ENCODE results near the gene LSAMP. TPM values are rescaled to one million over a fixed set of nuclear protein-coding genes. Genes with fewer than 3 reads are reported as not detected.

The LSAMP gene
- total and polyA plus RNA-seq, 2 donors (not counting 1 experiment from before 2014, with no cell fraction given): not detected

- ATAC-seq (ENCODE audit: low read depth): no peak
- Histone ChIP-seq H3K27ac (ENCODE audit: low read length in 2 of 2) (no peak overlapping the region), H3K36me3 (replicated peaks in 1 of 2; ENCODE audit: control extremely low read depth in 1 of 2, control insufficient read depth in 1 of 2, extremely low read depth in 1 of 2, insufficient read depth in 2 of 2, low read length in 1 of 2) (no peaks in the 10 kb centered on the region), H4K20me1 (ENCODE audit: control insufficient read depth, insufficient read depth, low read length, poor library complexity, severe bottlenecking) (no peaks in the 10 kb centered on the region), H2AFZ (ENCODE audit: insufficient read depth, low read depth, low read length, poor library complexity, severe bottlenecking) (no peak overlapping the region), H3K4me2 (replicated peaks; ENCODE audit: low read depth, low read length, poor library complexity, severe bottlenecking) (no peak overlapping the region), H3K4me1 (ENCODE audit: control insufficient read depth in 2 of 2, insufficient read depth in 2 of 2, low read length in 2 of 2) (no peaks in the 10 kb centered on the region), H3K9ac (ENCODE audit: low read length) (no peak overlapping the region), H3K9me3 (ENCODE audit: control extremely low read depth in 1 of 3, control insufficient read depth in 2 of 3, insufficient read depth in 1 of 3, low read length in 2 of 3) (no peaks in the 10 kb centered on the region), H3K4me3 (ENCODE audit: control extremely low read depth in 1 of 5, extremely low read depth in 1 of 5, insufficient read depth in 1 of 5, low read depth in 2 of 5, low read length in 4 of 5) (no peak overlapping the region), H3K27me3 (replicated peaks in 1 of 4; ENCODE audit: control extremely low read depth in 1 of 4, control insufficient read depth in 3 of 4, insufficient read depth in 4 of 4, low read length in 3 of 4) (no peaks in the 10 kb centered on the region), H3K79me2 (ENCODE audit: control insufficient read depth, insufficient read depth, low read length) (no peaks in the 10 kb centered on the region)
- ChIA-PET CTCF (no interaction called here), POLR2A (no interaction called here)
- no peak for TF ChIP-seq EZH2 (IDR thresholded peaks at IDR 0.05; ENCODE audit: borderline replicate concordance, insufficient read depth, low read depth, low read length, poor library complexity, severe bottlenecking)
- TF ChIP-seq, protein P1, sequence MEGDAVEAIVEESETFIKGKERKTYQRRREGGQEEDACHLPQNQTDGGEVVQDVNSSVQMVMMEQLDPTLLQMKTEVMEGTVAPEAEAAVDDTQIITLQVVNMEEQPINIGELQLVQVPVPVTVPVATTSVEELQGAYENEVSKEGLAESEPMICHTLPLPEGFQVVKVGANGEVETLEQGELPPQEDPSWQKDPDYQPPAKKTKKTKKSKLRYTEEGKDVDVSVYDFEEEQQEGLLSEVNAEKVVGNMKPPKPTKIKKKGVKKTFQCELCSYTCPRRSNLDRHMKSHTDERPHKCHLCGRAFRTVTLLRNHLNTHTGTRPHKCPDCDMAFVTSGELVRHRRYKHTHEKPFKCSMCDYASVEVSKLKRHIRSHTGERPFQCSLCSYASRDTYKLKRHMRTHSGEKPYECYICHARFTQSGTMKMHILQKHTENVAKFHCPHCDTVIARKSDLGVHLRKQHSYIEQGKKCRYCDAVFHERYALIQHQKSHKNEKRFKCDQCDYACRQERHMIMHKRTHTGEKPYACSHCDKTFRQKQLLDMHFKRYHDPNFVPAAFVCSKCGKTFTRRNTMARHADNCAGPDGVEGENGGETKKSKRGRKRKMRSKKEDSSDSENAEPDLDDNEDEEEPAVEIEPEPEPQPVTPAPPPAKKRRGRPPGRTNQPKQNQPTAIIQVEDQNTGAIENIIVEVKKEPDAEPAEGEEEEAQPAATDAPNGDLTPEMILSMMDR (IDR thresholded peaks at IDR 0.05): no peak
- intact Hi-C loops (cut with micrococcal nuclease): no loop called here
- no peak overlapping the region for H3K4me3 Mint-ChIP-seq
- no peaks in the 10 kb centered on the region for H3K9me3 Mint-ChIP-seq (ENCODE audit: insufficient read depth)
- DNase-seq: no peak
- no peak overlapping the region for H3K27ac Mint-ChIP-seq
- no CpG with 5 or more reads among the region's 2 CpGs for WGBS (ENCODE audit: insufficient coverage)
- H3K27me3 Mint-ChIP-seq: no peaks in the 10 kb centered on the region
- H3K4me1 Mint-ChIP-seq: no peaks in the 10 kb centered on the region
Observed at GRCh38 chr3:116270056-116270455, 175.2 kb downstream of the LSAMP start.

GRCh38 chr3:116267116-116267515 lies 178.2 kb downstream of the LSAMP start:
- CTCF ChIA-PET: no interaction called here
- no peaks in the 10 kb centered on the region for H3K4me1 Mint-ChIP-seq
- DNase-seq (no peak), ATAC-seq (ENCODE audit: low read depth) (no peak)
- no peak overlapping the region for H2AFZ ChIP-seq (ENCODE audit: insufficient read depth, low read depth, low read length, poor library complexity, severe bottlenecking)
- H3K27me3 ChIP-seq (replicated peaks in 1 of 4; ENCODE audit: control extremely low read depth in 1 of 4, control insufficient read depth in 3 of 4, insufficient read depth in 4 of 4, low read length in 3 of 4): no peaks in the 10 kb centered on the region
- no peak overlapping the region for H3K27ac ChIP-seq (ENCODE audit: low read length in 2 of 2)
- H3K27ac Mint-ChIP-seq: no peak overlapping the region
- H3K9ac ChIP-seq (ENCODE audit: low read length): no peak overlapping the region
- WGBS (ENCODE audit: insufficient coverage): 86% methylated on average over 1 of the region's 1 CpG
- no peaks in the 10 kb centered on the region for H3K79me2 ChIP-seq (ENCODE audit: control insufficient read depth, insufficient read depth, low read length)
- H3K4me2 ChIP-seq (replicated peaks; ENCODE audit: low read depth, low read length, poor library complexity, severe bottlenecking): no peak overlapping the region
- H4K20me1 ChIP-seq (ENCODE audit: control insufficient read depth, insufficient read depth, low read length, poor library complexity, severe bottlenecking): no peaks in the 10 kb centered on the region
- H3K36me3 ChIP-seq (replicated peaks in 1 of 2; ENCODE audit: control extremely low read depth in 1 of 2, control insufficient read depth in 1 of 2, extremely low read depth in 1 of 2, insufficient read depth in 2 of 2, low read length in 1 of 2): no peaks in the 10 kb centered on the region
- no peak overlapping the region for H3K4me3 Mint-ChIP-seq
- TF ChIP-seq, protein P1 (IDR thresholded peaks at IDR 0.05): no peak
- no peak for TF ChIP-seq EZH2 (IDR thresholded peaks at IDR 0.05; ENCODE audit: borderline replicate concordance, insufficient read depth, low read depth, low read length, poor library complexity, severe bottlenecking)
- no peaks in the 10 kb centered on the region for H3K4me1 ChIP-seq (ENCODE audit: control insufficient read depth in 2 of 2, insufficient read depth in 2 of 2, low read length in 2 of 2)
- intact Hi-C loops (cut with micrococcal nuclease): no loop called here
- no peaks in the 10 kb centered on the region for H3K9me3 Mint-ChIP-seq (ENCODE audit: insufficient read depth)
- H3K9me3 ChIP-seq (ENCODE audit: control extremely low read depth in 1 of 3, control insufficient read depth in 2 of 3, insufficient read depth in 1 of 3, low read length in 2 of 3): no peaks in the 10 kb centered on the region
- POLR2A ChIA-PET: no interaction called here
- H3K4me3 ChIP-seq (ENCODE audit: control extremely low read depth in 1 of 5, extremely low read depth in 1 of 5, insufficient read depth in 1 of 5, low read depth in 2 of 5, low read length in 4 of 5): no peak overlapping the region
- H3K27me3 Mint-ChIP-seq: no peaks in the 10 kb centered on the region
